Gastrocnemius medialis (tissue), 4 donors: Measurements from ENCODE around the gene EYA3.

Source experiments
- POLR2A ChIP-seq, 2 donors: fragments of 450-650 bp; IDR thresholded peaks; one replicate each; pipeline ENCODE4 v1.6.1; 2017; ENCODE audit warnings: antibody characterized with exemption in 2 of 2, mild to moderate bottlenecking in 2 of 2, moderate library complexity in 2 of 2
- TF ChIP-seq, protein P1 (sequence below), 5 experiments: fragments of 450-650 bp in 3 of 5; fragments of 200-600 bp in 2 of 5; sonication (generic) in 2 of 5; IDR thresholded peaks in 4 of 5; conservative IDR thresholded peaks in 1 of 5; 1 replicate in 4 of 5; 2 replicates in 1 of 5; pipeline ENCODE4 v1.5.1; 2016 to 2019; ENCODE audit warnings: antibody characterized with exemption in 5 of 5, mild to moderate bottlenecking in 3 of 5, moderate library complexity in 3 of 5

DNA sequence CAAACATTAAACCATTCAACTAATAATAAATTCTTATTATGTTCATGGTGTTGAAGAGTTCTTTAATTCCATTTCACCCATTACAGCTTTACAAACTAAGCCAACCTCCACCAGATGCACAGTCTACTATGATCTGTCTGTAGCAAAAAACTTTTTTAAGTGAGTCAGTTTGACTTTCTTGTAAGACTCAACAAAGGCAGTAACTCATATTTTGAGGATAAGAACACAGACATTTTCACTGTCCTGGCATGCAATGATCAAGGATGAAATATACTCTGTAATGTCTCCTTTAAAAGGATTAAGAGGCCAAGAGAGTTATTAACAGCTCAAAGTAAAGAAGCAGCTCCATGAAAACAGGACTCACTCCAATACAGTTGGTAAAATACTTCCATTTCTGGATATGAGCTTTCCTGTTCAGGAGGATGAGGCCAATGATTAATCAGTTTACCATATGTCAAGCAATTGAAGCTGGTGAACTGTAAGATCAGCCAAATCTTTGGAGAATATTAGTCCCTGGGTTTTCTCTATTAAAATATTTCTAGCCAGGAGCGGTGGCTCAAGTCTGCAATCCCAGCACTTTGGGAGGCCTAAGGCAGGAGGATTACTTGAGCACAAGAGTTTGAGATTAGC, 108.1 kb downstream of the EYA3 start:
- TF ChIP-seq, protein P1, sequence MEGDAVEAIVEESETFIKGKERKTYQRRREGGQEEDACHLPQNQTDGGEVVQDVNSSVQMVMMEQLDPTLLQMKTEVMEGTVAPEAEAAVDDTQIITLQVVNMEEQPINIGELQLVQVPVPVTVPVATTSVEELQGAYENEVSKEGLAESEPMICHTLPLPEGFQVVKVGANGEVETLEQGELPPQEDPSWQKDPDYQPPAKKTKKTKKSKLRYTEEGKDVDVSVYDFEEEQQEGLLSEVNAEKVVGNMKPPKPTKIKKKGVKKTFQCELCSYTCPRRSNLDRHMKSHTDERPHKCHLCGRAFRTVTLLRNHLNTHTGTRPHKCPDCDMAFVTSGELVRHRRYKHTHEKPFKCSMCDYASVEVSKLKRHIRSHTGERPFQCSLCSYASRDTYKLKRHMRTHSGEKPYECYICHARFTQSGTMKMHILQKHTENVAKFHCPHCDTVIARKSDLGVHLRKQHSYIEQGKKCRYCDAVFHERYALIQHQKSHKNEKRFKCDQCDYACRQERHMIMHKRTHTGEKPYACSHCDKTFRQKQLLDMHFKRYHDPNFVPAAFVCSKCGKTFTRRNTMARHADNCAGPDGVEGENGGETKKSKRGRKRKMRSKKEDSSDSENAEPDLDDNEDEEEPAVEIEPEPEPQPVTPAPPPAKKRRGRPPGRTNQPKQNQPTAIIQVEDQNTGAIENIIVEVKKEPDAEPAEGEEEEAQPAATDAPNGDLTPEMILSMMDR (IDR thresholded peaks at IDR 0.05 in 4 of 5, conservative IDR thresholded peaks at IDR 0.05 in 1 of 5): no peak
- no peak for TF ChIP-seq POLR2A (IDR thresholded peaks at IDR 0.05)
